ENCODE results near the gene SRCAP. TPM values are rescaled to one million over a fixed set of nuclear protein-coding genes. Genes with fewer than 3 reads are reported as not detected.

SRCAP gene
- total RNA-seq = 10 to 100 TPM; 13.2 to 39.1 (median 23.4) TPM
- polyA plus RNA-seq = 10 to 100 TPM in 1 of 3 donors, 1 to 10 TPM in 2; 2.4 to 37.3 (median 9.0) TPM

GRCh38 chr16:30698816-30699614, at the start of gene SRCAP:
SRCAP (plus strand) TSS chr16:30699171; CDS start chr16:30700825, 1,654 bp downstream.
- WGBS, 2 donors = 0 to 1% methylated on average over 57 of the region's 57 CpGs
- H3K4me1 ChIP-seq = peaks cover 0 to 28% (median 20%) of the 10 kb centered on the region in 4 donors
- H3K9me3 ChIP-seq = no peaks in the 10 kb centered on the region
- peak within 1 kb of the TSS; percentile 97 to 100 (median 100) for H3K27ac ChIP-seq
- peak within 1 kb of the TSS; percentile 92 to 100 (median 100) for H3K4me3 ChIP-seq
- peak; percentile 15 to 60 for TF ChIP-seq POLR2A (IDR thresholded peaks at IDR 0.05)
- TF ChIP-seq, protein P1, sequence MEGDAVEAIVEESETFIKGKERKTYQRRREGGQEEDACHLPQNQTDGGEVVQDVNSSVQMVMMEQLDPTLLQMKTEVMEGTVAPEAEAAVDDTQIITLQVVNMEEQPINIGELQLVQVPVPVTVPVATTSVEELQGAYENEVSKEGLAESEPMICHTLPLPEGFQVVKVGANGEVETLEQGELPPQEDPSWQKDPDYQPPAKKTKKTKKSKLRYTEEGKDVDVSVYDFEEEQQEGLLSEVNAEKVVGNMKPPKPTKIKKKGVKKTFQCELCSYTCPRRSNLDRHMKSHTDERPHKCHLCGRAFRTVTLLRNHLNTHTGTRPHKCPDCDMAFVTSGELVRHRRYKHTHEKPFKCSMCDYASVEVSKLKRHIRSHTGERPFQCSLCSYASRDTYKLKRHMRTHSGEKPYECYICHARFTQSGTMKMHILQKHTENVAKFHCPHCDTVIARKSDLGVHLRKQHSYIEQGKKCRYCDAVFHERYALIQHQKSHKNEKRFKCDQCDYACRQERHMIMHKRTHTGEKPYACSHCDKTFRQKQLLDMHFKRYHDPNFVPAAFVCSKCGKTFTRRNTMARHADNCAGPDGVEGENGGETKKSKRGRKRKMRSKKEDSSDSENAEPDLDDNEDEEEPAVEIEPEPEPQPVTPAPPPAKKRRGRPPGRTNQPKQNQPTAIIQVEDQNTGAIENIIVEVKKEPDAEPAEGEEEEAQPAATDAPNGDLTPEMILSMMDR (IDR thresholded peaks at IDR 0.05) = no peak
- TF ChIP-seq EP300 (IDR thresholded peaks at IDR 0.05) = no peak
- TF ChIP-seq POLR2AphosphoS5 (IDR thresholded peaks at IDR 0.05) = peak; percentile 24 to 85 (median 57)
- intact Hi-C loops (cut with DNase I) = loop anchor here (1.0 to 5.0 kb wide), 3 partner anchors 40 to 224 kb away; partner anchors contain the start of genes FBXL19 and PHKG2
- H3K27me3 ChIP-seq = no peaks in the 10 kb centered on the region
- DNase-seq = peak; percentile 95
- H3K36me3 ChIP-seq = peaks cover 21 to 39% (median 35%) of the 10 kb centered on the region in 4 donors

DNA sequence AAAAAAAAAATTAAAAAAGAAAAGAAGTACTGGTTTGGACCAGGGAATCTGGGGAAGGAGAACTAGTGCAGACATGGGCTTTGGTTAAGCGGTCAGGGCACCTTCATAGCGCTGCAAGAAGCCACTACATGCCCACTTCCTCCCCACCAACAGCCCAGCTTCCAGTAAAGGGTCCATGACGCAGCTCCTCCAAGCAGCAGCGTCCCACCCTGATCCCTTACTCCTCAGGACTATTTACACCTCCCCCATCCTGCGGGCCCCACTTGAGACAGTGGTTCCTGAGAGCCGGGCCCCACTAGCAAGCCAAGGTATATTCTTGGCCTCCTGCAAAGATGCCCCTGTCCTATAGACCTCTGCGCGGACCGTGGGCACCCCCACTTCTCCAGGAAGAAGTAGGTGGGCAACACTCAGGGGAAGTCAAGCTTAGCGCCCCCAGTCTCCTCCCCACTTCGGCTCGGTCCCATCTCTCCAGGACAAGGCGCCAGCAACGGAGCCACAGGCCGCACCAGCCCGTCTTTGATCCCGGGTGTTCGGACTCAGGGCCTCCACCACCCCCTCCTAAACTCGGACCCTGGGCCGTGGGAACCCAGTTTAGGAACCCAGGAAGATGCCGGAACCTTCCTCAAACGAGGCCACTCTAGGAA, 49.1 kb upstream of the SRCAP start:
- H3K4me3 ChIP-seq = peak overlapping the region; percentile 32 to 87 (median 78)
- no peak for DNase-seq
- peak overlapping the region; percentile 97 to 99 (median 98) for H3K27ac ChIP-seq
- intact Hi-C loops (cut with DNase I) = loop anchor here (1.0 to 10.0 kb wide), 4 partner anchors 16 to 835 kb away; partner anchors contain the start of genes FBXL19, PAGR1, PRRT2 and TBX6
- TF ChIP-seq POLR2A (IDR thresholded peaks at IDR 0.05) = no peak
- TF ChIP-seq EP300 (IDR thresholded peaks at IDR 0.05) = no peak
- no peaks in the 10 kb centered on the region for H3K9me3 ChIP-seq
- H3K36me3 ChIP-seq = peaks cover 11 to 27% (median 23%) of the 10 kb centered on the region in 4 donors
- no peaks in the 10 kb centered on the region for H3K27me3 ChIP-seq
- 31 to 39% methylated on average over 22 of the region's 22 CpGs for WGBS, 2 donors
- peaks cover 0 to 35% (median 31%) of the 10 kb centered on the region in 4 donors for H3K4me1 ChIP-seq

DNA sequence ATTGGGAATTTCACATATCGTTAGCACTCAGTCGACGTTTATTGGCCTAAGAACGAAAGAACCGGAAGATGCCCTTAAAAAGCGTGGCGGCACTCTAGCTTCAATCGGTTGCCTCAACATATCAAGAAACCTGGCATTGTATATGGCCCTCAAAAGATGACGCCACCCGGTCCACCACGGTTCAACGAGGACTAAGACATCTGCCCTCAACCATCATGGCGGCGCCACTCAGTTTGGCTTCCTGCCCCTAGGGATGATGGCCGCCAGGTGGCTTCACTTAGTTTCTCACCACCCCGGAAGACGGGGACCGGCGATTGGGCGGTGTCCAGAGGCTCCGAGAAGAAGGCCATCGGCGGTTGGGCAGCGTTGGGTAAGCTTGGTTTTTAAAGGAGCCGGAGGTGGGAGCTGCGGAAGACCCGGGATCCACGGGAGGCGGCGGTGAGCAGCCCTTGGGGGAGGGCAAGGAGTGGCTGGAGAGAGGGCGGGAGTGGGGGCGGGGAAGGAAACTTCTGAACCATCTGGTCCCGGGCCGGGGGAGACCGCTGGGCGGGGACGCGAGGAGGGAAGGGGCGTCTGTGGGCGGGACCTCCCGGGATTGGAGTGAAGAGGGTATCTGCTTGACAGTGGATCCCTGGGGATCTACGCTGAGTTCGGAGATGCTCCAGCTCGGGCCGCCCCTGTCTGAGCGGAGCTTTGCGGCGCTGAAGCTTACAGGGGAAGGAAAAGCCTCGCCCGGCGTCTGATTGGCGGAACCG, 48.4 kb upstream of the SRCAP start, which contains the start of gene PRR14:
Gene PRR14 (plus strand): TSS at position 592 of the 755 bp plus-strand sequence. CDS start 686 bp downstream, outside the sequence.
- intact Hi-C loops (cut with DNase I) = loop anchor here (1.0 to 10.0 kb wide), 4 partner anchors 16 to 836 kb away; partner anchors contain the start of genes FBXL19, PAGR1, PRRT2 and TBX6

DNA sequence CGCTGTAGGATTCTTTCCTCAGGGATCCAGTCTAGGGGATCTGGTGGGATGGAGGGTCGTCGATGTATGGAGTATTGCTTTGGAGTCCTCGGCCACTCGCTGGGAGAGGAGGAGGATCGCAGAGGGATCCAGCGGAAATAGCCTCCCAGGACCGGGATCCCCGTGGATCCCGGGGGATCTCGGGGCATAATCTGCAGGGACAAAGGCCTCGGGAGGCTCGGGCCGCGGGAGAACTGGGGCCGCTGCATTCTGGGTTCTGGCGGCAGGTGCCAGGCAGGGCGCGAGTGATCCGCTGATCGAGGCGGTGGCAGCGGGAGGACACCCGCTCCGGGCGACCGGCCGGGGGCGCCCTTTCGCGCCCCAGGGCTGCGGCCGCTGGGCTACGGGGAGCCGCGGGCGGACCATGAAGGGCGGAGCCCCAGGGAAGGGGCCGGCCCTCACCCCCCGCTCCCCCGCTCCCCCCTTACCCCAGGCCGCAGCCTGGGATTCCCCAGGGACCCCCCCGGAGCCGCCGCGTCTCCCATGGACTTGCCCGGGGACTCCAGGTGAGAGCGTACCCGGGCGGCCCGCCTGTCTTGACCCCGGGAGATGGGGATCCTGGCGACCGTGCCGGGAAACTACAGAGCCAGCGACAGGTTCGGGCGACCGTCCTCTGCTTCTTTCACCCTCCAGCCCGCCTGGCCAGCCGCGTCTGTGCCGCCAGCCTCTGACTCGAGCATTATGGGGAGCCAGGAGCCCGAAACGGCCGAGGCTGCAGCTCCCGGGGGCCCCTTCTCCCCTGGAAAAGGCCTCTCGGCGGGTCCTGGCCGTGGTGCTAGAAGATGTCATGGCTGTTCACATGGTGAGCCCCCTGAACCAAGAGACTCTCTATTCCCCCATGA, 47.6 kb upstream of the SRCAP start:
- WGBS, 2 donors = 0% methylated on average over 71 of the region's 71 CpGs
- peaks cover 20 to 42% (median 37%) of the 10 kb centered on the region in 4 donors for H3K36me3 ChIP-seq
- intact Hi-C loops (cut with DNase I) = loop anchor here (10.0 kb wide), 3 partner anchors 273 to 837 kb away; partner anchors contain the start of genes FBXL19, PAGR1, PRRT2 and TBX6
- peak in 1 of 2 donors; percentile 6 for TF ChIP-seq POLR2A (IDR thresholded peaks at IDR 0.05)
- peak in 3 of 4 donors; percentile 21 to 63 (median 57) for TF ChIP-seq POLR2AphosphoS5 (IDR thresholded peaks at IDR 0.05)
- TF ChIP-seq, protein P1 (IDR thresholded peaks at IDR 0.05) = peak; percentile 7 to 69 (median 40)
- TF ChIP-seq EP300 (IDR thresholded peaks at IDR 0.05) = no peak
- peak overlapping the region; percentile 97 to 99 (median 98) for H3K27ac ChIP-seq
- H3K9me3 ChIP-seq = no peaks in the 10 kb centered on the region
- peak; percentile 85 for DNase-seq
- no peaks in the 10 kb centered on the region for H3K27me3 ChIP-seq
- H3K4me3 ChIP-seq = peak overlapping the region; percentile 74 to 87 (median 78)
- peaks cover 0 to 35% (median 31%) of the 10 kb centered on the region in 4 donors for H3K4me1 ChIP-seq

More for the DNA sequence above, 48.4 kb upstream of the SRCAP start, which contains the start of gene PRR14:
- H3K36me3 ChIP-seq = peaks cover 16 to 34% (median 30%) of the 10 kb centered on the region in 4 donors
- WGBS, 2 donors = 1% methylated on average over 53 of the region's 53 CpGs
- peak within 1 kb of the TSS; percentile 97 to 99 (median 98) for H3K27ac ChIP-seq
- H3K4me1 ChIP-seq = peaks cover 0 to 35% (median 31%) of the 10 kb centered on the region in 4 donors
- H3K4me3 ChIP-seq = peak within 1 kb of the TSS; percentile 74 to 87 (median 78)
- peak; percentile 53 to 76 (median 62) for TF ChIP-seq POLR2AphosphoS5 (IDR thresholded peaks at IDR 0.05)
- TF ChIP-seq EP300 (IDR thresholded peaks at IDR 0.05) = no peak
- peak; percentile 56 to 59 for TF ChIP-seq POLR2A (IDR thresholded peaks at IDR 0.05)
- TF ChIP-seq, protein P1 (IDR thresholded peaks at IDR 0.05) = peak in 3 of 4 experiments; percentile 30 to 60 (median 58)
- peak; percentile 100 for DNase-seq
- H3K27me3 ChIP-seq = no peaks in the 10 kb centered on the region
- no peaks in the 10 kb centered on the region for H3K9me3 ChIP-seq

Data from sigmoid colon (tissue), 7 donors.